ENCODE data around the gene DTNBP1. TPM values are rescaled to one million over a fixed set of nuclear protein-coding genes. Genes with fewer than 3 reads are reported as not detected.

The DTNBP1 gene
- total and polyA plus RNA-seq, 2 donors (not counting 1 experiment from before 2014, with no cell fraction given): 9.9 to 13.6 TPM

- Histone ChIP-seq H3K4me3 (replicated peaks in 1 of 4; ENCODE audit: control extremely low read depth in 1 of 4, insufficient read depth in 1 of 4, low read depth in 3 of 4, low read length in 4 of 4) (no peak overlapping the region), H3K4me1 (ENCODE audit: control insufficient read depth, extremely low read depth, insufficient read depth, low read length) (no peaks in the 10 kb centered on the region), H3K4me2 (ENCODE audit: extremely low read depth, insufficient read depth, low read length) (no peak overlapping the region), H2AFZ (ENCODE audit: low read length) (no peak overlapping the region), H3K36me3 (ENCODE audit: control insufficient read depth, insufficient read depth, low read length) (no peaks in the 10 kb centered on the region), H4K20me1 (ENCODE audit: control insufficient read depth, extremely low read depth, insufficient read depth, low read length) (no peaks in the 10 kb centered on the region), H3K9ac (ENCODE audit: insufficient read depth, low read length) (no peak overlapping the region), H3K27me3 (ENCODE audit: control insufficient read depth, insufficient read depth, low read length) (no peaks in the 10 kb centered on the region), H3K27ac (ENCODE audit: insufficient read depth, low read length) (no peak overlapping the region), H3K79me2 (ENCODE audit: control insufficient read depth, insufficient read depth, low read length) (no peaks in the 10 kb centered on the region), H3K9me3 (ENCODE audit: control insufficient read depth, insufficient read depth, low read depth, low read length) (no peaks in the 10 kb centered on the region)
- TF ChIP-seq CTCF (conservative IDR thresholded peaks at IDR 0.05 in 1 of 2, IDR thresholded peaks at IDR 0.05 in 1 of 2; ENCODE audit: low read depth in 1 of 2, low read length in 2 of 2): no peak
- TF ChIP-seq EZH2 (IDR thresholded peaks at IDR 0.05; ENCODE audit: low read length, missing control alignments): no peak
- DNase-seq (ENCODE audit: low read depth in 2 of 2): peak; percentile 13 to 58
These were observed 67.2 kb downstream of the DTNBP1 start for GRCh38 chr6:15595461-15596173.

DNA sequence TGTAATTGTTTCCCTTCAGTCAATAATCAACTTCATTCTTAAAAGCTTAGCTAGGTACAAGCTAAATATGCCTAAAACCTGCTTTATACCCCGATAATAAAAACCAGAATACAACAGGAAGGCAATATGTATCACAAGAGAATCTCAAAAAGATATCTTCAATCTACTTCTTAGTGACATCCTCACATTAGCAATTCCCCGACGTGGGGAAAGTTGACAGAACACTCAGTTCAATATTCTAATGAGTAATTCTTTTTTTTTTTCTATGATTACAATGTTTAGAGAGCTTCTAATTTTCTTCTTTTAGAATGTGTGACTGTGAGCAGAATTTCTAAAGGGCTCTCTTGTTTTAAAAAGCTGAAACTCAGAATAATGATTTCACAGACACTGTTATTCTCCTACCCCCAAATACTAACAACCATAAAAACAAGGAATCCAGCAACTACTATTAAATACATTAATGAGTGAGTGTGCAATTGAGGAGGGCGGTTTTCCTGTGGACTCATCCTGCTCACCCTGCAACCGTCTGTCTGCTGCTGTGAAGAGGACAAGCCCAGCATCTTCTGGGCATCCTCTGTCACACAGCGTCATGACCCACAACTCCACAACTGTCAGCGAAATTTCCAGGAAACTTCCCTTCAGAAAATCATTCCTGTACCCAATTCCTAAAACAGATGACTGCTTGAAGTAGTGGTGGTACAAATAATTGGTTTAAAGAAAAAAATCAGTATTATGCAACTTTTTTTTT, 68.1 kb downstream of the DTNBP1 start:
- TF ChIP-seq EZH2 (IDR thresholded peaks at IDR 0.05; ENCODE audit: low read length, missing control alignments) (no peak), CTCF (conservative IDR thresholded peaks at IDR 0.05 in 1 of 2, IDR thresholded peaks at IDR 0.05 in 1 of 2; ENCODE audit: low read depth in 1 of 2, low read length in 2 of 2) (no peak)
- H3K27ac ChIP-seq (ENCODE audit: insufficient read depth, low read length): no peak overlapping the region
- no peak for DNase-seq (ENCODE audit: low read depth in 2 of 2)
- no peaks in the 10 kb centered on the region for H4K20me1 ChIP-seq (ENCODE audit: control insufficient read depth, extremely low read depth, insufficient read depth, low read length)
- H3K27me3 ChIP-seq (ENCODE audit: control insufficient read depth, insufficient read depth, low read length): no peaks in the 10 kb centered on the region
- no peaks in the 10 kb centered on the region for H3K9me3 ChIP-seq (ENCODE audit: control insufficient read depth, insufficient read depth, low read depth, low read length)
- no peaks in the 10 kb centered on the region for H3K4me1 ChIP-seq (ENCODE audit: control insufficient read depth, extremely low read depth, insufficient read depth, low read length)
- no peak overlapping the region for H2AFZ ChIP-seq (ENCODE audit: low read length)
- no peak overlapping the region for H3K4me3 ChIP-seq (replicated peaks in 1 of 4; ENCODE audit: control extremely low read depth in 1 of 4, insufficient read depth in 1 of 4, low read depth in 3 of 4, low read length in 4 of 4)
- no peak overlapping the region for H3K9ac ChIP-seq (ENCODE audit: insufficient read depth, low read length)
- H3K79me2 ChIP-seq (ENCODE audit: control insufficient read depth, insufficient read depth, low read length): no peaks in the 10 kb centered on the region
- no peaks in the 10 kb centered on the region for H3K36me3 ChIP-seq (ENCODE audit: control insufficient read depth, insufficient read depth, low read length)
- H3K4me2 ChIP-seq (ENCODE audit: extremely low read depth, insufficient read depth, low read length): no peak overlapping the region

- Histone ChIP-seq H3K36me3 (ENCODE audit: control insufficient read depth, insufficient read depth, low read length) (no peaks in the 10 kb centered on the region), H3K9me3 (ENCODE audit: control insufficient read depth, insufficient read depth, low read depth, low read length) (no peaks in the 10 kb centered on the region), H3K4me3 (replicated peaks in 1 of 4; ENCODE audit: control extremely low read depth in 1 of 4, insufficient read depth in 1 of 4, low read depth in 3 of 4, low read length in 4 of 4) (no peak overlapping the region), H3K27ac (ENCODE audit: insufficient read depth, low read length) (no peak overlapping the region), H2AFZ (ENCODE audit: low read length) (no peak overlapping the region), H4K20me1 (ENCODE audit: control insufficient read depth, extremely low read depth, insufficient read depth, low read length) (no peaks in the 10 kb centered on the region), H3K27me3 (ENCODE audit: control insufficient read depth, insufficient read depth, low read length) (no peaks in the 10 kb centered on the region), H3K4me1 (ENCODE audit: control insufficient read depth, extremely low read depth, insufficient read depth, low read length) (no peaks in the 10 kb centered on the region), H3K9ac (ENCODE audit: insufficient read depth, low read length) (no peak overlapping the region), H3K79me2 (ENCODE audit: control insufficient read depth, insufficient read depth, low read length) (no peaks in the 10 kb centered on the region), H3K4me2 (ENCODE audit: extremely low read depth, insufficient read depth, low read length) (no peak overlapping the region)
- TF ChIP-seq EZH2 (IDR thresholded peaks at IDR 0.05; ENCODE audit: low read length, missing control alignments) (no peak), CTCF (conservative IDR thresholded peaks at IDR 0.05 in 1 of 2, IDR thresholded peaks at IDR 0.05 in 1 of 2; ENCODE audit: low read depth in 1 of 2, low read length in 2 of 2) (no peak)
- peak; percentile 23 to 47 for DNase-seq (ENCODE audit: low read depth in 2 of 2)
These were observed 69.0 kb downstream of the DTNBP1 start for GRCh38 chr6:15593798-15594197.
